Measurements from ENCODE around the gene SLC66A2.
"Not testable (repeated sequence)": the region's sequence is repeated elsewhere in the genome, so short reads cannot be mapped to it uniquely, and the experiment has no call there.

Gene SLC66A2

GRCh38 chr18:79971211-79971952 is 19.9 kb upstream of the SLC66A2 start:
- no peak for DNase-seq (ENCODE audit: low read depth)

- no peak for DNase-seq (ENCODE audit: low read depth)
These were observed 19.1 kb upstream of the SLC66A2 start for GRCh38 chr18:79970419-79971133.

- no peak for DNase-seq (ENCODE audit: low read depth)
These were observed 13.9 kb upstream of the SLC66A2 start for GRCh38 chr18:79965119-79965902.

- no peak for DNase-seq (ENCODE audit: low read depth)
These were observed 13.1 kb upstream of the SLC66A2 start, which contains the start of gene HSBP1L1 for GRCh38 chr18:79964330-79965118. HSBP1L1 (plus strand) TSS chr18:79964643; CDS start chr18:79964736, 93 bp downstream.

GRCh38 chr18:79963658-79964329 is 12.3 kb upstream of the SLC66A2 start:
- no peak for DNase-seq (ENCODE audit: low read depth)

GRCh38 chr18:79962835-79963657 is 11.6 kb upstream of the SLC66A2 start:
- peak; percentile 49 for DNase-seq (ENCODE audit: low read depth)

GRCh38 chr18:79962311-79962710 is 10.9 kb upstream of the SLC66A2 start:
- no peak for DNase-seq (ENCODE audit: low read depth)

GRCh38 chr18:79961527-79962291 is 10.3 kb upstream of the SLC66A2 start:
- DNase-seq (ENCODE audit: low read depth) = no peak

GRCh38 chr18:79960921-79961526 is 9.6 kb upstream of the SLC66A2 start:
- DNase-seq (ENCODE audit: low read depth) = no peak

GRCh38 chr18:79960161-79960801 is 8.8 kb upstream of the SLC66A2 start:
- DNase-seq (ENCODE audit: low read depth) = not testable (repeated sequence)

- DNase-seq (ENCODE audit: low read depth) = no peak
These were observed 7.5 kb upstream of the SLC66A2 start for GRCh38 chr18:79958981-79959380.

GRCh38 chr18:79956276-79956675 is 4.8 kb upstream of the SLC66A2 start:
- no peak for DNase-seq (ENCODE audit: low read depth)

GRCh38 chr18:79955302-79956075 is 4.0 kb upstream of the SLC66A2 start:
- DNase-seq (ENCODE audit: low read depth) = no peak

- DNase-seq (ENCODE audit: low read depth) = no peak
These were observed 3.3 kb upstream of the SLC66A2 start for GRCh38 chr18:79954791-79955190.

- DNase-seq (ENCODE audit: low read depth) = no peak
These were observed 2.7 kb upstream of the SLC66A2 start for GRCh38 chr18:79953971-79954651.

GRCh38 chr18:79952996-79953559 is 1.6 kb upstream of the SLC66A2 start:
- no peak for DNase-seq (ENCODE audit: low read depth)

- DNase-seq (ENCODE audit: low read depth) = no peak
These were observed 1.1 kb upstream of the SLC66A2 start for GRCh38 chr18:79952456-79952995.

Data from stimulated activated CD8-positive, alpha-beta memory T cell treated with anti-CD3 and anti-CD28 coated beads, Interleukin-4, amount 100 ng/mL, for 24 hours (primary cell).